H1 (cell line): ENCODE measurements around the gene OLFM1. TPM values are rescaled to one million over a fixed set of nuclear protein-coding genes. Genes with fewer than 3 reads are reported as not detected.
A peak's percentile ranks its signal among the peaks of the same experiment; 100 is the strongest.

Experiments
- CTCF ChIA-PET: fragments of 300-600 bp; sonication (Branson Sonifier 250); formaldehyde crosslinking; loops from one replicate; lab custom pipeline; 2021; ENCODE audit not compliant: partially characterized antibody; lab: Charles Lee
- POLR2A ChIA-PET: fragments of 300-600 bp; sonication (Branson Sonifier 250); formaldehyde crosslinking; loops from one replicate; lab custom pipeline; 2021; ENCODE audit warnings: inconsistent platforms; ENCODE audit not compliant: partially characterized antibody; lab: Charles Lee
- DNase-seq, 2 experiments: peaks; one replicate each; pipeline versions ENCODE4 v3.0.0 to v3.0.0-alpha.2; 2010 to 2022; ENCODE audit warnings: low spot score in 2 of 2, low read depth in 1 of 2, mixed read lengths in 1 of 2
- FAIRE-seq: peaks from 2 replicates; lab custom pipeline; 2011; peaks lifted over from hg19 to GRCh38; lab: Jason Lieb, UNC
- H2AFZ ChIP-seq: 2 replicates; pipeline ENCODE4 v1.8.1; 2012; ENCODE audit warnings: low read length, inconsistent platforms
- H2AK5ac ChIP-seq: 2 replicates; pipeline ENCODE4 v1.6.1; 2013; ENCODE audit warnings: low read depth, low read length
- H2BK120ac ChIP-seq: replicated peaks from 2 replicates; pipeline ENCODE3; 2013; ENCODE audit warnings: low read depth, low read length, inconsistent platforms
- H2BK12ac ChIP-seq: 2 replicates; pipeline ENCODE4 v1.6.1; 2013; ENCODE audit warnings: low read depth, low read length
- H2BK15ac ChIP-seq: 2 replicates; pipeline ENCODE4 v1.6.1; 2013; ENCODE audit warnings: low read length
- H2BK20ac ChIP-seq: 2 replicates; pipeline ENCODE4 v1.6.1; 2013; ENCODE audit warnings: low read length
- H2BK5ac ChIP-seq: 2 replicates; pipeline ENCODE4 v1.6.1; 2013; ENCODE audit warnings: low read depth, low read length
- H3K14ac ChIP-seq: 2 replicates; pipeline ENCODE4 v1.6.1; 2013; ENCODE audit warnings: inconsistent platforms; ENCODE audit not compliant: insufficient read length
- H3K18ac ChIP-seq: 2 replicates; pipeline ENCODE4 v1.6.1; 2013; ENCODE audit warnings: low read length; ENCODE audit errors: extremely low read depth
- H3K23ac ChIP-seq: 2 replicates; pipeline ENCODE4 v1.6.1; 2013; ENCODE audit warnings: inconsistent platforms; ENCODE audit not compliant: insufficient read length
- H3K23me2 ChIP-seq: 2 replicates; pipeline ENCODE4 v1.6.1; 2013; ENCODE audit warnings: low read depth, low read length
- H3K27ac ChIP-seq: 2 replicates; pipeline ENCODE4 v1.6.1; 2011; ENCODE audit warnings: low read depth, low read length, inconsistent platforms
- H3K27me3 ChIP-seq, 4 experiments: replicated peaks in 1 of 4; 1 replicate in 1 of 4; 2 replicates in 3 of 4; pipeline versions ENCODE4 v1.6.1 to v1.8.1; 2011 to 2013; ENCODE audit warnings: low read length in 3 of 4, mild to moderate bottlenecking in 3 of 4, inconsistent platforms in 2 of 4, mixed read lengths in 2 of 4, moderate library complexity in 1 of 4; ENCODE audit not compliant: control insufficient read depth in 3 of 4, insufficient read depth in 3 of 4; ENCODE audit errors: extremely low read depth in 1 of 4
- H3K36me3 ChIP-seq, 4 experiments: 2 replicates each; pipeline versions ENCODE4 v1.6.1 to v1.8.1; 2011 to 2013; ENCODE audit warnings: mild to moderate bottlenecking in 4 of 4, low read length in 3 of 4, moderate library complexity in 2 of 4, control low read depth in 1 of 4, inconsistent platforms in 1 of 4; ENCODE audit not compliant: insufficient read depth in 4 of 4, control insufficient read depth in 2 of 4
- H3K4ac ChIP-seq: replicated peaks from 2 replicates; pipeline ENCODE3; 2013; ENCODE audit warnings: low read length, low read depth, mixed read lengths, inconsistent platforms; ENCODE audit not compliant: insufficient read length
- H3K4me1 ChIP-seq, 4 experiments: replicated peaks in 1 of 4; 1 replicate in 1 of 4; 2 replicates in 3 of 4; pipeline versions ENCODE4 v1.6.1 to v1.8.1; 2011 to 2013; ENCODE audit warnings: low read length in 3 of 4, inconsistent platforms in 2 of 4, mixed read lengths in 1 of 4; ENCODE audit not compliant: insufficient read depth in 4 of 4, control insufficient read depth in 3 of 4
- H3K4me2 ChIP-seq, 2 experiments: 2 replicates each; pipeline versions ENCODE4 v1.6.1 to v1.8.1; 2011 to 2013; ENCODE audit warnings: low read depth in 2 of 2, low read length in 2 of 2, control low read depth in 1 of 2, inconsistent platforms in 1 of 2, mild to moderate bottlenecking in 1 of 2; ENCODE audit not compliant: insufficient read depth in 1 of 2
- H3K4me3 ChIP-seq, 4 experiments: fragments of 200-600, 300-600 bp in 1 of 4; sonication (generic), shearing (Covaris generic), sonication (Bioruptor Twin) in 1 of 4; 2 replicates each; pipeline versions ENCODE4 v1.5.1 to v1.8.1; 2011 to 2016; ENCODE audit warnings: low read length in 4 of 4, low read depth in 3 of 4, control low read depth in 2 of 4, inconsistent platforms in 2 of 4, mild to moderate bottlenecking in 2 of 4, mixed read lengths in 1 of 4, moderate library complexity in 1 of 4; ENCODE audit not compliant: insufficient read depth in 2 of 4; ENCODE audit errors: extremely low read depth in 1 of 4
- H3K56ac ChIP-seq: replicated peaks from 2 replicates; pipeline ENCODE3; 2013; ENCODE audit warnings: low read depth, mild to moderate bottlenecking, mixed read lengths, low read length, inconsistent platforms; ENCODE audit not compliant: insufficient read length
- H3K79me1 ChIP-seq: 2 replicates; pipeline ENCODE4 v1.6.1; 2013; ENCODE audit warnings: low read depth, low read length, control low read depth
- H3K79me2 ChIP-seq, 2 experiments: 2 replicates each; pipeline versions ENCODE4 v1.6.1 to v1.8.1; 2012 to 2013; ENCODE audit warnings: low read length in 2 of 2, mild to moderate bottlenecking in 2 of 2, inconsistent platforms in 1 of 2; ENCODE audit not compliant: insufficient read depth in 2 of 2, control insufficient read depth in 1 of 2
- H3K9ac ChIP-seq, 4 experiments: replicated peaks in 1 of 4; 1 replicate in 1 of 4; 2 replicates in 3 of 4; pipeline versions ENCODE4 v1.6.1 to v1.8.1; 2011 to 2013; ENCODE audit warnings: low read depth in 3 of 4, low read length in 3 of 4, control low read depth in 2 of 4, mild to moderate bottlenecking in 2 of 4, moderate library complexity in 2 of 4, inconsistent platforms in 1 of 4; ENCODE audit errors: extremely low read depth in 1 of 4
- H3K9me3 ChIP-seq, 2 experiments: 2 replicates each; pipeline versions ENCODE4 v1.6.1 to v1.8.1; 2012 to 2013; ENCODE audit warnings: mild to moderate bottlenecking in 2 of 2, moderate library complexity in 2 of 2, control low read depth in 1 of 2, inconsistent platforms in 1 of 2, low read depth in 1 of 2, low read length in 1 of 2, mixed read lengths in 1 of 2; ENCODE audit not compliant: insufficient read depth in 2 of 2
- H4K20me1 ChIP-seq, 2 experiments: replicated peaks in 1 of 2; 2 replicates each; pipeline versions ENCODE3 to v1.8.1; 2011 to 2013; ENCODE audit warnings: inconsistent platforms in 2 of 2, low read length in 2 of 2, mild to moderate bottlenecking in 1 of 2; ENCODE audit not compliant: insufficient read depth in 2 of 2, control insufficient read depth in 1 of 2
- H4K5ac ChIP-seq: 2 replicates; pipeline ENCODE4 v1.6.1; 2013; ENCODE audit warnings: low read length, low read depth, mixed read lengths, inconsistent platforms; ENCODE audit not compliant: insufficient read length
- H4K8ac ChIP-seq: 2 replicates; pipeline ENCODE4 v1.8.0; 2013; ENCODE audit warnings: mild to moderate bottlenecking, moderate library complexity, low read length, inconsistent platforms; ENCODE audit not compliant: insufficient read depth; ENCODE audit errors: extremely low read depth
- H4K91ac ChIP-seq: replicated peaks from 2 replicates; pipeline ENCODE3; 2013; ENCODE audit warnings: low read length, mixed read lengths, inconsistent platforms; ENCODE audit not compliant: insufficient read length
- ASH2L ChIP-seq: fragments of 200-600, 300-600 bp; sonication (generic); IDR thresholded peaks from one replicate; pipeline ENCODE4 v1.7.1; 2017; ENCODE audit warnings: low read length
- BACH1 ChIP-seq: IDR thresholded peaks from 2 replicates; pipeline ENCODE4 v1.6.1; 2012; ENCODE audit warnings: low read length, improper control_type of control experiment
- GABPA ChIP-seq: IDR thresholded peaks from 2 replicates; pipeline ENCODE4 v1.6.1; 2011; ENCODE audit warnings: mild to moderate bottlenecking, low read length, moderate library complexity, borderline replicate concordance; ENCODE audit not compliant: insufficient read depth
- MAX ChIP-seq: IDR thresholded peaks from 2 replicates; pipeline ENCODE4 v1.6.1; 2012; ENCODE audit warnings: inconsistent platforms
- NANOG ChIP-seq: IDR thresholded peaks from 2 replicates; pipeline ENCODE4 v1.6.1; 2011; ENCODE audit warnings: low read length, low read depth, mild to moderate bottlenecking, inconsistent platforms; ENCODE audit not compliant: insufficient read depth, poor library complexity, severe bottlenecking
- RAD21 ChIP-seq, 2 experiments: IDR thresholded peaks in 1 of 2; conservative IDR thresholded peaks in 1 of 2; 2 replicates each; pipeline ENCODE4 v1.6.1; 2011; ENCODE audit warnings: low read depth in 2 of 2, low read length in 2 of 2, improper control_type of control experiment in 1 of 2, inconsistent platforms in 1 of 2, mild to moderate bottlenecking in 1 of 2, moderate library complexity in 1 of 2
- SAP30 ChIP-seq: fragments of 300-600 bp; sonication (generic); IDR thresholded peaks from 2 replicates; pipeline ENCODE4 v1.7.1; 2012; ENCODE audit warnings: low read length, moderate library complexity, mild to moderate bottlenecking, inconsistent platforms; ENCODE audit not compliant: insufficient read depth, insufficient replicate concordance
- SIN3A ChIP-seq, 2 experiments: IDR thresholded peaks in 1 of 2; conservative IDR thresholded peaks in 1 of 2; 2 replicates each; pipeline ENCODE4 v1.6.1; 2011 to 2012; ENCODE audit warnings: low read length in 2 of 2, improper control_type of control experiment in 1 of 2, low read depth in 1 of 2, mild to moderate bottlenecking in 1 of 2
- TEAD4 ChIP-seq: IDR thresholded peaks from 2 replicates; pipeline ENCODE4 v1.6.1; 2012; ENCODE audit warnings: low read depth, low read length, inconsistent platforms, mixed read lengths
- ZNF274 ChIP-seq: IDR thresholded peaks from 2 replicates; pipeline ENCODE4 v1.7.0; 2012; ENCODE audit warnings: low read length, borderline replicate concordance; ENCODE audit errors: extremely low read depth
- WGBS, 2 experiments: shearing (Covaris generic) in 1 of 2; methylation state at CpG; one replicate each; pipeline versions ENCODE4 v1.1.6 to v1.1.7; 2013 to 2015; ENCODE audit warnings: low lambda C conversion rate in 2 of 2, mixed read lengths in 2 of 2, inconsistent platforms in 1 of 2, low coverage in 1 of 2, missing lambda C conversion rate in 1 of 2; ENCODE audit not compliant: insufficient replicate concordance in 2 of 2, insufficient coverage in 1 of 2, insufficient read length in 1 of 2; ENCODE audit errors: extremely low coverage in 1 of 2, missing lambda C conversion rate in 1 of 2; 5-methylcytosine and 5-hydroxymethylcytosine counted together
- polyA plus RNA-seq, 7 experiments: library from polyadenylated mRNA; depleted of rRNA in 3 of 7; stranded (reverse) in 5 of 7; unstranded in 2 of 7; fragments of >200 nt in 5 of 7; fragments of 200-250 nt in 2 of 7; gene quantifications; 1 replicate in 5 of 7; 2 replicates in 1 of 7; 4 replicates in 1 of 7; pipeline versions ENCODE4 v1.2.1 to v1.2.3, GENCODE V29; 2011 to 2013; ENCODE audit warnings: missing spikeins in 2 of 7, mixed read lengths in 2 of 7
- total RNA-seq: library from RNA; stranded (reverse); fragmentation: NEBNext Ultra II Directional; extraction: Animal tissue kit (Norgen Biotek cat#: 25700); gene quantifications from 2 replicates; pipeline ENCODE4 v1.2.1, GENCODE V29; 2021

Gene OLFM1
- total and polyA plus RNA-seq, 2 of the 8 experiments (the other 6 are each of a cell fraction or from before 2014, with no cell fraction given) = 53.0 to 53.4 TPM

- Histone ChIP-seq H3K9ac (no peak overlapping the region), H2BK12ac (no peak overlapping the region), H3K36me3 (no peaks in the 10 kb centered on the region), H3K27ac (no peak overlapping the region), H3K4me3 (no peak overlapping the region), H4K20me1 (peaks cover 2 to 16% of the 10 kb centered on the region in 2 experiments), H2BK20ac (no peak overlapping the region), H3K27me3 (peaks cover 0 to 18% (median 17%) of the 10 kb centered on the region in 4 experiments; a peak in 6 of 7 replicates), H3K18ac (no peak overlapping the region), H2AFZ (no peak overlapping the region), H3K79me2 (no peaks in the 10 kb centered on the region), H3K79me1 (peaks cover 2% of the 10 kb centered on the region), H3K14ac (no peak overlapping the region), H3K4ac (no peak overlapping the region), H3K4me2 (no peak overlapping the region), H2BK120ac (no peak overlapping the region), H4K8ac (no peak overlapping the region), H4K91ac (no peak overlapping the region), H3K4me1 (peaks cover 0 to 9% (median 7%) of the 10 kb centered on the region in 4 experiments; a peak in 6 of 7 replicates), H3K9me3 (no peaks in the 10 kb centered on the region), H2AK5ac (no peak overlapping the region), H4K5ac (no peak overlapping the region), H3K23ac (no peak overlapping the region), H2BK5ac (no peak overlapping the region), H3K56ac (no peak overlapping the region), H3K23me2 (peaks cover 8% of the 10 kb centered on the region; the same call in 1 of the 2 replicates), H2BK15ac (no peak overlapping the region)
- DNase-seq (peak in 1 of 2 experiments; percentile 88), FAIRE-seq (peak; percentile 24)
- WGBS, 2 experiments = 72% methylated on average over 11 of the region's 12 CpGs; no CpG with 5 or more reads in 1 of the 2 experiments
- POLR2A ChIA-PET = no interaction called here
- CTCF ChIA-PET = interaction anchor here (0.6 to 1.4 kb wide), 2 partner anchors 9 to 27 kb away, joined by 3 to 4 read pairs; no protein-coding TSS in a partner anchor
- TF ChIP-seq BACH1 = 0 out of 2 replicates have a peak, but pooled peaks have one; percentile 39
- peak; percentile 77 to 95; a peak in 2 of 4 replicates for TF ChIP-seq SIN3A (conservative IDR thresholded peaks at IDR 0.05 in 1 of 2, IDR thresholded peaks at IDR 0.05 in 1 of 2; ENCODE audit: low read depth in 1 of 2, low read length in 2 of 2)
- TF ChIP-seq MAX = peak; percentile 55; the same call in 1 of the 2 replicates
- TF ChIP-seq SAP30 = peak; percentile 39
- peak in 1 of 2 experiments; percentile 28; a peak in 1 of 4 replicates for TF ChIP-seq RAD21 (IDR thresholded peaks at IDR 0.05 in 1 of 2, conservative IDR thresholded peaks at IDR 0.05 in 1 of 2; ENCODE audit: low read depth in 2 of 2, low read length in 2 of 2)
- no peak for TF ChIP-seq ASH2L
- peak; percentile 60; the same call in 1 of the 2 replicates for TF ChIP-seq GABPA
- TF ChIP-seq ZNF274 = no peak
- TF ChIP-seq TEAD4 = peak; percentile 44; the same call in 1 of the 2 replicates
- TF ChIP-seq NANOG = no peak
Observed at GRCh38 chr9:135077497-135078200, 9.8 kb upstream of the OLFM1 start.
